ENCODE measurements around the gene LRRC26. TPM values are rescaled to one million over a fixed set of nuclear protein-coding genes. Genes with fewer than 3 reads are reported as not detected.

LRRC26 gene
- total RNA-seq, 1 donor, result 0.21 TPM

- H3K9me3 ChIP-seq (ENCODE audit: low read depth, low read length), result no peaks in the 10 kb centered on the region
- no peaks in the 10 kb centered on the region for H3K27me3 ChIP-seq (ENCODE audit: insufficient read depth, low read length)
- H3K4me3 ChIP-seq (ENCODE audit: low read length), result no peak overlapping the region
Observed at GRCh38 chr9:137147091-137147792, 22.6 kb downstream of the LRRC26 start.

GRCh38 chr9:137146527-137146918 is 23.3 kb downstream of the LRRC26 start:
- Histone ChIP-seq H3K27me3 (ENCODE audit: insufficient read depth, low read length) (no peaks in the 10 kb centered on the region), H3K9me3 (ENCODE audit: low read depth, low read length) (no peaks in the 10 kb centered on the region), H3K4me1 (ENCODE audit: insufficient read depth, low read length) (no peaks in the 10 kb centered on the region), H3K4me3 (ENCODE audit: low read length) (no peak overlapping the region)

More at GRCh38 chr9:137147091-137147792, 22.6 kb downstream of the LRRC26 start:
- no peaks in the 10 kb centered on the region for H3K4me1 ChIP-seq (ENCODE audit: insufficient read depth, low read length)

- peaks cover under 1% of the 10 kb centered on the region for H3K27me3 ChIP-seq (ENCODE audit: insufficient read depth, low read length)
- no peak overlapping the region for H3K4me3 ChIP-seq (ENCODE audit: low read length)
- no peaks in the 10 kb centered on the region for H3K9me3 ChIP-seq (ENCODE audit: low read depth, low read length)
Observed at GRCh38 chr9:137145731-137146526, 23.9 kb downstream of the LRRC26 start.

GRCh38 chr9:137143459-137143858 is 26.4 kb downstream of the LRRC26 start:
- no peak overlapping the region for H3K4me3 ChIP-seq (ENCODE audit: low read length)
- no peaks in the 10 kb centered on the region for H3K9me3 ChIP-seq (ENCODE audit: low read depth, low read length)
- H3K27me3 ChIP-seq (ENCODE audit: insufficient read depth, low read length), result peaks cover 19% of the 10 kb centered on the region
- no peaks in the 10 kb centered on the region for H3K4me1 ChIP-seq (ENCODE audit: insufficient read depth, low read length)

More at GRCh38 chr9:137145731-137146526, 23.9 kb downstream of the LRRC26 start:
- no peaks in the 10 kb centered on the region for H3K4me1 ChIP-seq (ENCODE audit: insufficient read depth, low read length)

DNA sequence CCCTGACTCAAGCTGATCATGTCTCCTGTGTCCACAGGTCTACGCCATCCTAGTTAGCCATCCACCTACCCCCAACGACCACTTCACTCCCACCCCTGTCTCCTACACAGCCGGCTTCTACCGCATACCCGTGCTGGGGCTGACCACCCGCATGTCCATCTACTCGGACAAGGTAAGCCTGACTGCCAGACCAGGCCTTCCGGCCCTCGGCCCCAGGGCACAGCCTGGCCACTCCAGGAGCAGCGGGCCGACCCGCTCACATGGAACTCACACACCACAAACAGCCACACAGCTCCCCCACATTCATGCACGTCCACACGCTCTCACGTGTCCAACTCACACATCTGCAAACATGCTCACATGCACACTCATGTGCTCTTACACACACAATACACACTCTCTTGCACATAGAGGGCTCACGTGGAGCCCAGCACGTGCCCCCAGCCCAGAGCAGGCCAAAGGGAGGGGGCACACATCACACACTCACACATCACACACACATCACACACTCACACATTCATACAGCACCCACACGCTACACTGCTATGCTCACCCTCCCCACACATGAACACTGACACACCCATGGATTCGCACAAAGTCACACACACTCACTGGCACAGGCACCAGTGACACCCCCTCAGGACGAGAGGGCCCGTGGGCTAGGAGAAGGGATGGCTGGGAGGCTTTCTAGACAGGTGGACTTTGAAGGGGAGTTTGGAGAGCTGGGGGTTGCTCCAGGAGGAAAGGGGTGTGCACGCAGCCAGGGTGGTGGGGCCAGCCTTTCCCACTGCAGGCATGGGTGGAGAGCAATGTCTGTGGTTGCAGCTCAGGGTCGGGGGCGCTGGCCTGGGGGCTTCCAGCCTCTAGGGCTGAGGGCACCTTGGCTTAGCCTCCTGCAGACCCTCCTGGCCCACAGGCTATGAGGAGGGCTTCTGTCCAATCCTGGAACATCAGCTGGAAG is 27.6 kb downstream of the LRRC26 start:
- peaks cover 31% of the 10 kb centered on the region for H3K27me3 ChIP-seq (ENCODE audit: insufficient read depth, low read length)

DNA sequence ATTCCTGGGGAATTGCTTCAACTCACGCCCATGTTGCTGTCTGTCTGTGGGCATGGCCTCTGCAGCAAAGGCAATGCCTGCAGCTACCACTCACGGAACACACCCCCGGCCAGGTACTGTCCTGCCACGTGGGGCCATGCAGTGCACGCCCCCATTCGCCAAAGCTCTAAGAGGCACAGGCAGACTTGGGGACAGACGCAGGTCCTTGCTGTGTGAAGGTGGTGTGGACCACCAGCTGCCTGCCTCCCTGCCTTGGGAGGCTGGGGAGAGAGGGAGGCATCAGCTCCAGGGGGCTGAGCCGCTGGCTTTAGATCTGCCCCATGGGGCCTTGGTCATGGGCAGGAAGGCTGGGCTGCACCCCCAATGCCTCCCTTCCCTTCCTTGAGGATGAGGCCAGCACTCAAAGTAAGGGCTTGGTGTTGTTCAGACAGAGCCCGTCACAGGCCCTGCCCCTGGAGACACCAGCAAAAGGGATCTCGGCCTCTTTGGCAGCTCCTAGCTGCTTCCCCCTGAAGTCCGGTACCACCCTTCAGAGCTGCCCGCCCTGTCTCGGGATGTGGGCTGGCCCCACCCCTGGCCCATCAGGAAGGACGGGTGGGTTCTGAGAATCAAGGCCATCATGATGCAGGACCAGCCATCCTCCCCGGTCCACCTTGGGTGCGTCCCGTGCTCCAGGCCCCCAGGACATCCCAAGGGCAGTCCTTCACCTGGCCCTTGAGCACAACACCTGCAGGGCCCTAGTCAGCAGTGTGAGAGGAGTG is 28.6 kb downstream of the LRRC26 start:
- no peaks in the 10 kb centered on the region for H3K9me3 ChIP-seq (ENCODE audit: low read depth, low read length)
- H3K4me1 ChIP-seq (ENCODE audit: insufficient read depth, low read length), result no peaks in the 10 kb centered on the region
- H3K27me3 ChIP-seq (ENCODE audit: insufficient read depth, low read length), result peaks cover 37% of the 10 kb centered on the region
- no peak overlapping the region for H3K4me3 ChIP-seq (ENCODE audit: low read length)

More for the DNA sequence above, 27.6 kb downstream of the LRRC26 start:
- no peak overlapping the region for H3K4me3 ChIP-seq (ENCODE audit: low read length)
- H3K4me1 ChIP-seq (ENCODE audit: insufficient read depth, low read length), result no peaks in the 10 kb centered on the region
- no peaks in the 10 kb centered on the region for H3K9me3 ChIP-seq (ENCODE audit: low read depth, low read length)

GRCh38 chr9:137140151-137141012 is 29.5 kb downstream of the LRRC26 start:
- Histone ChIP-seq H3K4me3 (ENCODE audit: low read length) (no peak overlapping the region), H3K9me3 (ENCODE audit: low read depth, low read length) (no peaks in the 10 kb centered on the region), H3K4me1 (ENCODE audit: insufficient read depth, low read length) (no peaks in the 10 kb centered on the region), H3K27me3 (ENCODE audit: insufficient read depth, low read length) (peaks cover 42% of the 10 kb centered on the region)

GRCh38 chr9:137139468-137140150 is 30.2 kb downstream of the LRRC26 start:
- Histone ChIP-seq H3K4me1 (ENCODE audit: insufficient read depth, low read length) (no peaks in the 10 kb centered on the region), H3K27me3 (ENCODE audit: insufficient read depth, low read length) (peaks cover 42% of the 10 kb centered on the region), H3K4me3 (ENCODE audit: low read length) (no peak overlapping the region), H3K9me3 (ENCODE audit: low read depth, low read length) (no peaks in the 10 kb centered on the region)

- Histone ChIP-seq H3K4me1 (ENCODE audit: insufficient read depth, low read length) (no peaks in the 10 kb centered on the region), H3K9me3 (ENCODE audit: low read depth, low read length) (no peaks in the 10 kb centered on the region), H3K4me3 (ENCODE audit: low read length) (no peak within 1 kb of the TSS), H3K27me3 (ENCODE audit: insufficient read depth, low read length) (peaks cover 42% of the 10 kb centered on the region)
Observed at GRCh38 chr9:137138722-137139467, 31.0 kb downstream of the LRRC26 start, which contains the start of gene GRIN1. Gene GRIN1, plus strand, starts transcription at chr9:137139154. Its CDS starts 333 bp downstream, at chr9:137139487.

GRCh38 chr9:137138058-137138721 is 31.7 kb downstream of the LRRC26 start:
- H3K4me3 ChIP-seq (ENCODE audit: low read length), result no peak overlapping the region
- no peaks in the 10 kb centered on the region for H3K9me3 ChIP-seq (ENCODE audit: low read depth, low read length)
- H3K27me3 ChIP-seq (ENCODE audit: insufficient read depth, low read length), result peaks cover 42% of the 10 kb centered on the region
- H3K4me1 ChIP-seq (ENCODE audit: insufficient read depth, low read length), result no peaks in the 10 kb centered on the region

DNA sequence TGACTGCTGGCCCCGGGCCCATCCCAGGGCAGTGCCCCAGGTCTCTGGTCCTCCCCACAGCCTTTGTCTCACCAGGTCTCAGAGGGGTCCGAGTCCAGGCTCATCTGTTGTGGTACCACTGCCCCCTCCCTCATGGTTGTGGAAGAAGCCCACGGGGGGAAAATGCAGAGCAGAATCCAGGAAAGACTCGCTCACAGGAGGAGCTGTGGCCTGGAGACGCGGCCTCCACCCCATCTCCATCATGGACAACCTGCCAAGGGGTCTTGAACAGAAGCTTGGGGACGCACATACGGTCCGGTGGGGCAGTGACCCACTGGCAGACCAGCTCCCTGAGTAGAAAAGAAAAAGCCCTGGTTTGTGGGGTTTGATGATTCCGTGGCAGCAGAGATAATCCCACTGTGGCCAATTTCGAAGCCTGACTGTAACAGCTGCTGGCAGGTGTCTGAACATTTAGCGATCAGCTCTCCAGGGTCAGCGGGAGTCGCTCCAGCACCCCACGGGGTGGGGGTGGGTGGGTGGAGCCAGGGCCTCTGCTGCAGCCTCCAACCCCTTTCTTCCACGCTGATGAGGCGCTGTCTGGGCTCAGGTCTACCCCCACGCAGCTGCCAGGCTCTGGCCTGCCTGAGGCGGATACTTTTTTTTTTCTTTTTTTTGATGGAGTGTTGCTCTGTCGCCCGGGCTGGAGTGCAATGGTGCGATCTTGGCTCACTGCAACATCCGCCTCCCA is 32.8 kb downstream of the LRRC26 start:
- H3K4me3 ChIP-seq (ENCODE audit: low read length), result no peak overlapping the region
- H3K9me3 ChIP-seq (ENCODE audit: low read depth, low read length), result no peaks in the 10 kb centered on the region
- peaks cover 42% of the 10 kb centered on the region for H3K27me3 ChIP-seq (ENCODE audit: insufficient read depth, low read length)
- H3K4me1 ChIP-seq (ENCODE audit: insufficient read depth, low read length), result no peaks in the 10 kb centered on the region

Measured in mononuclear cell (primary cell).